NCI-H2171 treated with DMSO at 0.1 percent for 48 hours (cell line): ENCODE measurements around the gene TEX13D.
"Not testable (repeated sequence)": the region's sequence is repeated elsewhere in the genome, so short reads cannot be mapped to it uniquely, and the experiment has no call there.

Experiments used
- DNase-seq: peaks from one replicate; lab custom pipeline; 2025; lab: John Stamatoyannopoulos, UW

Gene TEX13D

DNA sequence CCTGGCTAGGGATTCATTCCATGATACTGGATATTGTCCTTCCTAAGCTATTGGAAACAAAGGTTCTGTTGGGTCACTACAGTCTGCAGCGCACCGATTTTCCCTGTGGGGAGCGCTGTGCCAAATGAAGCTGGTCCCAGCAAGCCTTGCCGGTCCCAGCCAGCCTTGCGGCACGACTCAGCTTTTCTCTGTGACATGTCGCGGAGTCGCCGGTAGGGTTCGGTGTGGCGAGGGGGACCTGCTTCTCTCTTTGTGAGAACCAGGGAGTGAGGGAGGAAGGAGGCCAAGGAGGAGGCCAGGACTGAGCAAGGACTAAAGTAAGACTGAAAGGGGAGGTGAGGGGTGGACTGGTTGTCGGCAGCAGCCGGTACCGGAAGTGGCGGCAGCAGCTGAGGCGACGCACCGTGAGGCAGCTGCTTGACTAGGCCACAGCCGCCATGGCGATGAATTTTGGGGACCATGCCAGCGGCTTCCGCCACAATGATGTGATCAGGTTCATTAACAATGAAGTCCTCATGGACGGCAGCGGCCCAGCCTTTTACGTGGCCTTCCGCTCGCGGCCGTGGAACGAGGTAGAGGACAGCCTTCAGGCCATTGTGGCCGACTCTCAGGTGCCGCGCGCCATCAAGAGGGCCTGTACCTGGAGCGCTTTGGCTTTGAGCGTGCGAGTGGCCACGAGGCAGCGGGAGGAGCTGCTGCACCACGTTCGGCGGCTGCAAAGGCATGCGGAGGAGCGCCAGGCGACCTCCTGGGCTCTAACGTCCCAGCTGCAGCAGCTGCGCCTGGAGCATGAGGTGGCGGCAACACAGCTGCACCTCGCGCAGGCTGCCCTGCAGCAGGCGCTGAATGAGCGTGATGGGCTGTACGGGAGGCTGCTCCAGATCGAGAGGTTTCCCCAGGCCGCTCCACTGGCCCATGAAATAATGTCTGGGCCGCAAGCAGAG, at the start of gene TEX13D:
Gene TEX13D, plus strand, starts transcription at position 180 of the 944 bp plus-strand sequence. Its CDS starts 258 bp downstream, at position 438.
- no peak for DNase-seq

DNA sequence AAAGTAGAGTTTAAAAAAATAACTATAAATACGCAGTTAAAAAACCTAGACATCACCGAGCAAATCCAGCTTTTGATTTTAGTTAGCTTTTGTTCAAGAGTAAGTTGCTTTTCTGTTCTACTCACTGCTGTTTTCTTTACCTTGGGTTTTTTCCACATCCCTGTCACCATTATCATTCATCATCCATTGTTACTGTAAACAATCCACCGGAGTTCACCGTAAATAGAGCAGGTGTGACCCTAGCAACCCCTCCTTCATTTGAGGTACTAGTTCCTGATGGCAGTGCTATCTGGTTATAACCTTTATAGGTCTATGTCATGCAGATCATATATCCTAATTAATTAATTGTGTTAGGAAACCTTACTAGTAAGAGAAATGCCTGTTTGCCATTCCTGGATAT, 43.0 kb upstream of the TEX13D start:
- no peak for DNase-seq

DNA sequence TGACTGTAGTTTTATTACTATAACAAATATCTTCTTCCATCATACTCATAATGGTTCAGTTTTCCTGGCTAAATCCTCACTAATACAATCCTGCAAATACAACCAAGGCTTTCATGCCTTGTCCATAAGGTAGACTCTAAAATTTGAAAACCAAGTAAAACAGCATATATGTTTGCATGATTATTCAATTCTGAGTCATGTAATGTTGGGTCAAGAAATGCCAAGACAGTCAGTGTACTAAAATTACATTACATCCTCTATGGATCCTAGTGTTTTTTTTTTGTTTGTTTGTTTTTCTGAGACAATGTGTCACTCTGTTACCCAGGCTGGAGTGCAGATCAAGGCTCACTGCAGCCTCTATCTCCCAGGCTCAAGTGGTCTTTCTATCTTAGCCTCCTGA, 38.6 kb upstream of the TEX13D start:
- DNase-seq: no peak

DNA sequence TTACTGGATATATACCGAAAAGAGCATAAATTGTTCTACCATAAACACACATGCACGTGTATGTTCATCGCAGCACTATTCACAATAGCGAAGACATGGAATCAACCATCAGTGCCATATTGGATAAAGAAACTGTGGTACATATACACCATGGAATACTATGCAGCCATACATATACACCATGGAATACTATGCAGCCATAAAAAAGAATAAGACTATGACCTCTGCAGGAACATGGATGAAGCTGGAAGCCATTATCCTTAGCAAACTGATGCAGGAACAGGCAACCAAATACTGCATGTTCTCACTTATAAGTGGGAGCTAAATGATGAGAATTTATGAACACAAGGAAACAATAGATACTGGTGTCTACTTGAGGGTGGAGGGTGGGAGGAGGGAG, 33.1 kb upstream of the TEX13D start:
- not testable (repeated sequence) for DNase-seq

DNA sequence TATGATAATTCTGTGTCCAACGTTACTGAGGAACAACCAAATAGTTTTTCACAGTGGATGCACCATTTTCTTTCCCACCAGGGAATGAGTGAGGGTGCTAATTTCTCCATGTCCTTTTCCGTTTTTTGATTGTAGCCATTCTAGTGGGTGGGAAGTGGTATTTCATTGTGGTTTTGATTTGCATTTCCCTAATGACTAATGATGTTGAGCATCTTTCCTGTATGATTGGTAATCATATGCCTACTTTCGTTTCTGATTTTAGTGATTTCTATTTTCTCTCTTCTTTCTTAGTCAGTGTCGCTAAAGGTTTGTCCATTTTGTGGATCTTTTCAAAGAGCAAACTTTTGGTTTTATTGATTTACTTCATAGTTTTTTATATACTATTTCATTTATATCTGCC, 32.1 kb upstream of the TEX13D start:
- no peak for DNase-seq

DNA sequence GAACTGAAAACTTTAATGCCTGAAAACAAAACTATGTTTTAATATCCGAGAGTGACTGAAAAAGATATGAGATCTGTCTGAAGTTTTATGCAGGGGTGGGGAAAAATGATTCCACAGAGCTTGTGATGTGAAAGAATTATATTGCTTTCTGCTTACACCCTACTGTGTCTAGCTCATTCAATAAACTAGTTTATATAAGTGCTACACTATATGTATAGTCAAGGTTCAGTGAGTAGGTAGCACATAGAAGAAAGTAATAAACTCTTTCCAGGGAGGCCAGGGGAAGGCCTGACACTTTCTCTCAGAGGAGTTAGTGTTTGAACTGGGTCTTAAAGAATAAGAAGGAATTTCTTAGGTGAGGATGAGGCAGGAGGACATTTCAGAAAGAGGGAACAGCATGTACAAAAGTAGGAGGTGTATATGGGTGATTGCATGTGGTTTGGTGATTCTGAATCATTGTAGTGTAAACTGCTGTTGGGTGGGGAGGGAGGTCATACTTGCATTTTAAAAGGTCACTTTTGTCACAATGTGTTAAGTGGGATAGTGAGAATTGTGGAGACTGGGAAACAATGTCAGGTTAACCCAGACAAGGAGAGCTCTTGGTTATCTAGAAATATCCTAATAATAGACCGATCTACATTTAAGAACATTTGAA, 25.1 kb upstream of the TEX13D start:
- no peak for DNase-seq

DNA sequence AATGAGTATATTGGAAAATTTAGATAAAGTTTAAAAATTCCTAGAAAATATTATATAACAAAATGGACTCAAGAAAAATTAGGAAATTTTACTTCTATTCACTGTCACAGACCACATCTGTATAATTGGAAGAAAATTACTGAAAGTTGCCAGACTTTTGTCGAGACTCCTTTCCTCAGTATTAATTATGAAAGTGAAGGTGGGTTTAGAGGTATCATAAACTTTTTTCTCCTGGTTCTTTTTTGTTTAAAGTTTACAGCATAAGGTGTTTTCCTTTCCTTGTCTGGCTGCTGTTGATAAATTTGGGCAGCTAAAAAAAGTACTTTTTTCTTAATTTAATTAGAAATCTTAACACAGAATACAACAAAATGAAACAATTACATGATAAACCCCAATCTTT, 6.7 kb upstream of the TEX13D start:
- no peak for DNase-seq

DNA sequence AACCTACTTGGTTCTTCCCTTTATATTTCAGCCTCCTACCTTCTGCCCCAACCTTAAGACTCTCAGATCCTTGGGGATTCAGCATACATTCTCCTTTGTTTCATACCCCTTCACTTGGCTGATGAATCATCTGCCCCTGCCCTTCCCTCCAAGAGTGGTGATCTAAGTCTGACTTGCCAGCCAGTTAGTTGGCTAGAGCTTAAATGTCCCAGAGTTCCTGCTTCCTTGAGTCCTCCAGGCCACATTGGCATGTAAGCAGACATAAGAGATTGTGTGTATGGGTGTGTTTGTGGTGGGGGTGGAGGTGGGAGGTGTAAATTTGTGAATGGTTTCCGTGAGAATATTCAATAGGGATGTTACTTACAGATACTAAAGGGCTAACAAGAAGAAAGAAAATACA, 3.7 kb upstream of the TEX13D start:
- no peak for DNase-seq

DNA sequence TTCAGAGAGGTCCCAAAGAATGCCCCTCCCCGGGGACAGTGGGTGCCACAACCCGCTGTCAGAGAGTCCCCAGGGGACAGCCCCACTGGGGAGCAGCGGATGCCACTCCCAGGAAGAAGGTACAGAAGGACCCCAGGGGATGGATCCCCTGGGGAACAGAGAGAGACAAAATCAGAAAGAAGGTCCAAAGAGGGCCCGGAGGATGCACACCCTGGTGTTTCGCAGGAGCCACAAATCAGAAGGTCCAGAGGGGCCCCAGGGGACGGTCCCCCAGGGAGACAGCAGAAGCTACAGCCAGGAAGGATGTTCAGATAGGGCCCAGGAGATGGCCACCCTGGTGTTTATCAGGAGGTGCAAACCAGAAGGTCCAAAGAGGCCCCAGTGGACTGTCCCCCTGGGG, 1.4 kb downstream of the TEX13D start:
- DNase-seq: no peak

DNA sequence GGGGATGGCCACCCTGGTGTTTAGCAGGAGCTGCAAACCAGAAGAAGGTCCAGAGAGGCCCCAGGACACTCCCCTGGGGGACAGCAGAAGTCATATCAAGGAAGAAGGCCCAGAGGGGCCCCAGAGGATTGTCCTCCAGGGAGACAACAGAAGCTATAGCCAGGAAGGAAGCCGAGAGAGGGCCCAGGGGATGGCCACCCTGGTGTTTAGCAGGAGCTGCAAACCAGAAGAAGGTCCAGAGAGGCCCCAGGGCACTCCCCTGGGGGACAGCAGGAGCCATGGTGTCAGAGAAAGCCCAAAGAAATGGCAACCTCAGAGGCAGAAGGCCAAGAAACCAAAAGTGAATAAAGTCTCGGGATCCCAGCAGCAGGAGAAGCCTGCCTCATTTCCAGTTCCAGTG, 2.1 kb downstream of the TEX13D start:
- DNase-seq: not testable (repeated sequence)

DNA sequence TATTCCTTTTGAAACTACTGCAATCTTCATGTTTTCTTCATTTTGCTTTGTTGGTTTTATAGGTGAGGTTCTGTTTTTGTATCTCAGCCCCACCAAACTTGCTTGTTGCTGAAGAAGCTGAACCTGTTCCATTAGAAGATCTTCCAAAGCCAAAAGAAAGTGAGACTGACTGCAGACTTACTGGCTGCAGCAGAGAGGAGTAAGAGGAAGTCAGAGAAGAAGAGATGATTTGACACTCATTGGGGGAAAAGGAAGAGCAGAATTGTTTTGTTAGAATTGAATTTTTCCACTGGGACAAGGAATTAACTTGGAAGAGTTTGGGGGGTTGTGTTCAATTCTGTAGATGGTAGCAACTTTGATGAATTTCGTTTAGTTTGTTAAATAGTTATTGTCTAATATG, 3.1 kb downstream of the TEX13D start:
- DNase-seq: no peak

DNA sequence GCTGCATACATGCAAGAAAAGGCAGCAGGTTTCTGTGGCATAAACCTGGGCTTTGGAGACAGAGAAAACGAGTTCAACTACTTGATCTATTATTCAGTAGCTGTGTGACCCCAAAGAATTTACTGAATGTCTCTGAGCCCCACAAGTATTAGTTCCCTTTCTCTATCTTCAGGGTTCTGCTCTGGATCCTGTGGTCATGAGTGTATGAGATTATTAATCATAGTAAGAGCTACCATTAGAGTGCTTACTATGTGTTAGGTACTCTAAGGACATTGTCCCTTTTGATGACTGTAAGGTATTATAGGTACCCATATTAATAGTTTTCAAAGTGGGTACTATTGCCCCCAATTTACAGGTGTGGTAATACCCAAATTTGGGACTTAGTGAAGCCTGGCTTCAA, 5.5 kb downstream of the TEX13D start:
- DNase-seq: no peak

DNA sequence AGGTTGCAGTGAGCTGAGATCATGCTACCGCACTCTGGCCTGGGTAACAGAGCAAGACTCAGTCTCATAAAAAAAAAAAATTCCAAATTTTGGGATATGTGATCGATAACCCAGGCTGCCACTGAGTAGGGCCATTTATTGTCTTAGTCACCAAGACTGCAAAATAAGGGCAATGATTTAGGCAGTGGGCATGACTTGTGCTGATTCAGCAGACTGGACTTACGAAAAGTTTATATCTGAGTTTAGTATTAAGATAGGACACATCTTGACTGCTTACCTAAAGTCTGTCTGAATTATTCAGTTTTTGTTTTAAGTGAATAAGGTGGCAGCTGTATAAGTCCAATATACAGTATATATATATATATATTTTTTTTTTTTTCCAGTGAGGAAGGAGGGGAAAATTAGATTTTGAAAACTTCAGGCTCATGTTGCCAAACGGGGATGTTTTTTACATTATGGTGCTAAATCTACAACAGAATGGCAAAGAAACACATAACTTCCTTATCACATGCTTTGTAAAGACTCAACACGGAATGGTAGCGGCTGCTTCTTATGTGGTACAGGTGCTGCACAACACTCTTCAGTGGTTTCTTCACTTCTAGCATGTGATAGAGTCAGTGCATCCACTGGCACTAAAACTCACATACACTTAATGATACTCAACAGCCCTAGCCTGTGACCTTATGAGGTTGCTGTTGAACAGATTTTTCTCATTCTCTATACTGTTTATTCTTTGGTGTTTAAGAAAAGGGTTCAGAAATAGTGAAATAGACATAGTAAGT, 6.5 kb downstream of the TEX13D start:
- no peak for DNase-seq

DNA sequence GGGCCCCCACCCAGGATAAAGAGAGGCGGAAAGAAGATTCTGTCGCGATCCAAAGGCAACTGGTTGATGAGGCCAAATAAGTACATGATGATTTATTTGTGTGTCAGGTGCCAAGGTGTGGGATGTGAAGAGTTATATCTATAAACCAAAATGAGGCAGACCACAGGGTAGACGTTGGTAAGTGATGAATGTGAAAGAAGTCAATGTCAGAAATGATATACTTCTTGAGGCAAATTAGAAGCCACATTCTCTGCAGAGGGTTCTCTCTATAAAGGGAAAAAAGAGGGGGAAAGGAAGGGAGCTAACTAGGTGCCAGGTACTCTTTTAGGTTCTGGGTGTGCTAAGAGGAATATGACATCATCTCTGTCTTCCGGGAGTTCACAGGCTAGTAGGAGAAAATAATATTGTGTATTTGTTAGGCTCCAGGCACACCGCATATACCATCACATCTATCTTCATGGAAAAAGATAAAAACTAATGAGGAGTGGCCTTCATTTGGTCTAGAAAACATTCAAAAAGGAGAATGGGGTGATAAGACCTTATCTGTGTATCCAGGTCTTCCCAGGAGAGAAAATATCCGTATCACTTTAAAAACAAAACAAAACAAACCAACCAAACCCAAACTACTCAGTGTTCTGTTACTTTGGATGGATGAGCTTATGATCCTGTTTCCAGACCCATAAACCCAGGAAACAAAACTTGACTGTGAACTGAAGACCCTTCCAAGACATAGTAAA, 9.1 kb downstream of the TEX13D start:
- DNase-seq: no peak

DNA sequence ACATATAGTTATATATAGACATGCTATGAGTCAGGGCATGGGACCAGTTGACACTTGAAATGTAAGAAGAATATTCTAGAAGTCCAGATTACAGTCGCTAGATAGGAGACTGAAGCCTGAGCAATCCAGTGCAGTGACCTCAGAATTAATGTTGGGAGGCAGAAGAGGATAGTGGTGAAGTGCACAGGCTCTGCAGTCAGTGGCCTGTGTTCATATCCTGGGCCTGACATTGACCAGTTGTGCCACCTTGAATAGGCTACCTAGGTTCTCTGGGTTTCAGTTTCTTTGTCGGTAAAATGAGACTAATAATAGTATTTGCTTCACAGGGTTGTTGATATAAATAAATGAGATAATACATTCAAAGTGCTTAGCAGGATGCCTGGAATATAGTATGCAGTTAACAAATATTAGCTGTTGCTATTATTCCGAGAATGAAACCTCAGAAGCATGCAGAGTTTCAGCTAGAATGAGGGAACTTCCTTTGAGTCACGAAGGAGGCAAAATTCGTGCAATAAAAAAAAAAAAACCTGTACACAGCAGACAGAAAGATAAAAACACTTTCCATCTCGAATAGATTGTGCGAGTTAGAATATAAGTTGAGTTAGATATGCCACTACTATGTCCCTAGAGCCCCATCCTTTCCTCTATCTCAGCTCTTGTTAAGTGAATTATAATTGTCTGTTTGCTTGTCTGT, 9.9 kb downstream of the TEX13D start:
- no peak for DNase-seq

DNA sequence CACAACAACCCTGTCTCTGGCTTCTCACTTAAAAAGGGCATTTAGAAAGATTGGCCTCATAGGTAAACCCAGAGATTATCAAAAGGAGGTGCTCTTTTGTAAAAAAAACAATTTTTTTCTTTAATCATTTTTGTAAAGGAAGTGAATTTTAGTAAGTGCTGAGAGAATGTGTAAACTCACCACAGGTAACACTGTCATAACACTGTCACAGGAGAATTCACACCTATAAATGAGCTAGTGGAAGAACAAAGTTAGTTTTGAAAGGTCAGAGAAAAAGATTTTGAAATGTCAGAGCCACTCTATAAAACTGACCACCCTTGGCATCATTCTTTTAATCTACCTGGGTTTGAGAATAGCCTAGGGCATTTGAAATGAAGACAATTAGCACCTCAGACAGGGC, 10.6 kb downstream of the TEX13D start:
- no peak for DNase-seq

DNA sequence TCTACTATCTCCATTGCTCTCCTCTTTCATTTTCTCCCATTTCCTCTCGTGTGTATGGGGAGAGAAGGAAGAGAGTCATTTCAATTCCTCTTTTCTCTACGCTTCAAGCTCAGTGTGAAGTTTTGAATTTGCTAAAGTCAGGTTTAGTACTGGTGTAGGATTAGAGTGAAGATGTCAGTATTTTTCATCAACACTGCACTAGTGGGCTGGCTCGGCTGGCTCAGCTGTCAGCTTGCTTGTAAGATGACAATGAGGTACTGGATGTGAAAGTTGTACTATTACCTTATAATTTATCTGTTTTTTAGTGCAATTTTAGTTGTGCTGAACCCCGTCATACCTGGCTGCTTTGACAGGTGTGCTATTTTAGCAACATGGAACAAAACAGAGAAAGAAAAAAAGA, 11.8 kb downstream of the TEX13D start:
- DNase-seq: no peak

DNA sequence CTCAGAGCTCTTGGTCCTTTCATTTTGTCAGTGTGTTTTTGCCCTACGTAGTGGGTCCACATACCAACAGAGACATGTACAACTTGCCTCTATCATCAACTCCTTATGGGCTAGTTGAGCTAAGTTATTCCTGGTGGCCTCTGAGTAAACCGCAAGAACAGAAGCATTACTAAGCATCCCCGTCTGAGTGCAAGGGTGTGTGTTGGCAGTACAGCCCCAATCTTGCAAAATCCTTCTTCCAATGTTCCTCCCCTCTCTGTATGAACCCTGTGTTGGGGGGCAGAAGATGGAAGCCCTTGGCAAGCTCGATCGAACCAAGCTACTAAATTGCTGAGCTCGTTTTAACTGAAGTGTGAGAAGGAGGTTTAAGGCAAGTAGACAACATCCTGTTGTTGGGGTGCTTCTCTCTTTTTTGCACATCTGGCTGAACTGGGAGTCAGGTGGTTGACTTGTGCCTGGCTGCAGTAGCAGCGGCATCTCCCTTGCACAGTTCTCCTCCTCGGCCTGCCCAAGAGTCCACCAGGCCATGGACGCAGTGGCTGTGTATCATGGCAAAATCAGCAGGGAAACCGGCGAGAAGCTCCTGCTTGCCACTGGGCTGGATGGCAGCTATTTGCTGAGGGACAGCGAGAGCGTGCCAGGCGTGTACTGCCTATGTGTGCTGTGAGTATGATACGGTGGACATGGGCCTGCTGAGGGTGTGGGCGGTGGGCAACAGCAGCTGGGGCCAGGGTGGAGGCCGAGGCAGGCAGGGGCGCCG, 13.8 kb downstream of the TEX13D start, which contains the start of gene SH2D1A:
Gene SH2D1A, plus strand, starts transcription at position 447 of the 760 bp plus-strand sequence. Its CDS starts 80 bp downstream, at position 527.
- DNase-seq: no peak

DNA sequence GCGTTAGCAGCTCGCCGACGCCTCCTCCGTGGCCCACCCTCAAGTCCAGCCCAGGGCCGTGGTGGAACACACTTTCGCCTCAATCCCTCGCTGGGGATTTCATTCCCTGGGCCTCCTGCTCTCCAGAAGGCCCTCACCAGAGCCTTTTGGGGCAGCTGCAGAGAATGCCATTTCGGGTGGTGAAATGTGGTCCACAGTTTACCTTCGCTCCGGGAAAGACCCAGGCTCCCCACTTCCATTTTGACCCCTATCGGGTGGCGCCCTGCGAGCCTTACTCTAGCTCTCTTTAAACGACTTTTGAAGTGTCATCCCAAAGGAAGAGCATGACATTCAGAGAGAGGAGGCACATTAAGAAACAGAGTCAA, 14.4 kb downstream of the TEX13D start:
- no peak for DNase-seq

DNA sequence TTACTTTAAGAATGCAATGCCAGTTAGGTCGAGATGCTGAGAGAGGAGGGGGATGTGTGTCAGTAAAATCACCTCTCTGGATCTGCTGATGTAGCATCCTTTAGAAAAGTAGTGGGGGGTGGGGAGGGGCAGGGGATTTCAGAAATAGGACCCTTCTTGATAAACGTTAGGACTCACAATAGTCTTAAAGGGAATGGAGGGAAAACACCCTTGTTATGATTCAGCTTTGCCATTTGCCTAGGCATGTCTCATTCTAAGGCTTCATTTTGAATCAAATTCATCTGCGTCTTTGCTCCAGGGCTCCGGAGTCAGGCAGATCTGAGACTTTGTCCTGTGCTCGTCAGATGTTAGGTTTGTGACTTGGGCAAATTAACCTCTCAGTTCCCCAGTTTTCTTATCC, 14.8 kb downstream of the TEX13D start:
- no peak for DNase-seq

DNA sequence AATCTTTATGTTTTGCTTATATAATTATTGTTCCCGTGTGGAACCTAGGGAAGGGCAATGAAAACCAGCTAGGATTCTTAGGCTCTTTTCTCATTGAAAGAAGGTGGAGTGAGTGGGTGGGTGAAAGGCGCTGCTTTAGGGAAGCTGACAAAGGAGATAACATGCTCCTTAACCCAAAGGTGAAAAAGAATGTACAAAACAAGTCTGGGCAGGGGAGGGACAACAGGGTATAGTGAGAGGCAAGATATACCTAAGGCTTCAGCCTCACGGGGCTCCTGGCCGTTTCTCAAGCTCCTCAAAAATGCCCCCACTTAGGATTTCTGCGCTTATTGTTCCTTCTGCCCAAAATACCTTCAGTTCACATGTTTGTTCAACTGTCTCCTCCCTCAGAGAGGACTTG, 15.7 kb downstream of the TEX13D start:
- no peak for DNase-seq
